Neural progenitor cell (in vitro differentiated cells): ENCODE measurements around the gene RASSF4.

Experiments used
- CTCF ChIP-seq: fragments of 200-600 bp; sonication (generic); IDR thresholded peaks from 2 replicates; pipeline ENCODE4 v1.5.1; 2017; ENCODE audit warnings: antibody characterized with exemption, mild to moderate bottlenecking
- EZH2 ChIP-seq: fragments of 200-600 bp; sonication (generic); IDR thresholded peaks from 2 replicates; pipeline ENCODE4 v1.6.1; 2017; ENCODE audit warnings: antibody characterized with exemption, mild to moderate bottlenecking, moderate library complexity
- EZH2phosphoT487 ChIP-seq: fragments of 200-600 bp; sonication (generic); IDR thresholded peaks from 2 replicates; pipeline ENCODE4 v1.6.1; 2017; ENCODE audit warnings: antibody characterized with exemption

DNA sequence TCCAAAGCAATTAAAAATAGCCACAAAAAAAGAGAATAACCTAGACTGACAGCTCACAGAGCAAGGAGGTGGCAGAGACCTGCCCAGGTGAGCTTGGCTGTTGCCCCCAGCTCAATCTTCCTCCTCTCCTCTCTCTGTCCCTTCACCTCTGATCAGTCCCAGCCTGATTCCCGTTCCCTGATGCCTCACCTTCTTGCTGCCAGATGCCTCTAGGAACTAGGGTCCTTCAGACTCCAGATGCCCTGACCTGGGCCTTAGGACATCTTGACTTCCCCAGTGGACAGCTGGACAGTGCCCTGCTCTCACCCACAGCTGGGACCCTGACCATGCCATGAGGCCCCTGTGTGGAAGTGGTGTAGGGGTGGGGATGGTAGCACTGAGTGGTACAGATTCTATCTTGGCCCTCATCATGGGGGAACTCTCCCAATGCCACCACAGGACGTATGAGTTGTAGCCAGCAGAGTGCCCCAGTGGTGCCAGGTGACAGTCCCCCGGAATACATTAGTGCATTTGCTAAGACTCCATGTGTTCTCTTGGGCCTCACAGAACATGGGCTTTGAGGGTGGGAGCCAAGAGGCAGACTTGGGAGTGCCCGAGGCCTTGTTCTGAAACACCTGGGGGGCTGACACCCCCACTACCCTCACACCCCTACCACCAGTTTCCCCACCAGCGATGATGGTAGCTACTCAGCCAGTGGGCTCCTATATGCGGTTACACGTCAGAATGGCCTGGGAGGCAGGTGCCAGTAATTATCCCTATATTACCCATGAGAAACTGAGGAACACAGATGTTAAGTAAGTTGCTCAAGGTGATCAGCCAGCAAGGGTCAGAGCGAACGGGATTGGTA lies 17.0 kb downstream of the RASSF4 start:
- TF ChIP-seq CTCF, result no peak
- no peak for TF ChIP-seq EZH2
- TF ChIP-seq EZH2phosphoT487, result no peak
